Measurements from ENCODE around the gene TSKU. TPM values are rescaled to one million over a fixed set of nuclear protein-coding genes. Genes with fewer than 3 reads are reported as not detected.
A peak's percentile ranks its signal among the peaks of the same experiment; 100 is the strongest.

TSKU gene
- total and polyA plus RNA-seq, 4 experiments from 2014 or later = 0.13 TPM; not detected in 3

DNA sequence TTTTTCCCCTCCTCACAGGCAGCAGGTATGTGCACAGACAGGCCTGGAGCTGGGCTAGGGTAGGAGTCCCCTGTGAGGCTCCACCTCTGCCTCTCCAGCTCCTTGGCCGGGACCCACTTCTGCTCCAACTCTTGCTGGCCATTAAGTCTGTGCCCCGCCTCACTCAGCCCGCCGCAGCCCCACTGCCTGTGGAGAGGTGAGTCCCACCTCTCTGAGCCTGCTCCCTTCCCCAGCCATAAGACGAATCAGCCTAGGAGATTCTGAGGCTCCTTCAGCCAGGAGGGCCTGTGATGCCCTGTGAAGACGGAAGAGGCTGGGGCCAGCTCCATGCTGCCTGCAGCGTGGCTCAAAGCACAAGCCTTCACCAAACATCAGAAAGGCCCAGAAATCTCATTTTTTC lies 23.0 kb downstream of the TSKU start:
- Histone ChIP-seq H3K36me3 (ENCODE audit: insufficient read depth, low read length) (no peaks in the 10 kb centered on the region), H3K4me3 (ENCODE audit: low read length in 2 of 2) (no peak overlapping the region), H3K27me3 (ENCODE audit: insufficient read depth, low read length) (no peaks in the 10 kb centered on the region), H3K9me3 (ENCODE audit: control insufficient read depth in 1 of 2, low read length in 2 of 2) (no peaks in the 10 kb centered on the region), H3K27ac (ENCODE audit: low read depth, low read length) (no peak overlapping the region), H3K4me1 (ENCODE audit: insufficient read depth, low read length) (peaks cover 5% of the 10 kb centered on the region)
- CTCF ChIA-PET (ENCODE audit: partially characterized antibody) = interaction anchor here (1.1 to 9.6 kb wide), 3 partner anchors 11 to 113 kb away, joined by 3 to 166 read pairs (median 19); no protein-coding TSS in a partner anchor
- H3K27me3 Mint-ChIP-seq = peaks cover 6 to 21% of the 10 kb centered on the region in 2 donors
- no peaks in the 10 kb centered on the region for H3K9me3 Mint-ChIP-seq
- DNase-seq = no peak
- POLR2A ChIA-PET (ENCODE audit: partially characterized antibody) = no interaction called here
- no peak overlapping the region for H3K4me3 Mint-ChIP-seq
- H3K27ac Mint-ChIP-seq = no peak overlapping the region
- H3K4me1 Mint-ChIP-seq = peaks cover 4 to 21% (median 10%) of the 10 kb centered on the region in 4 donors
- H3K36me3 Mint-ChIP-seq = no peaks in the 10 kb centered on the region
- intact Hi-C loops (cut with micrococcal nuclease) = loop anchor here (5.0 kb wide), 1 partner anchor 286 kb away; no protein-coding TSS in a partner anchor

DNA sequence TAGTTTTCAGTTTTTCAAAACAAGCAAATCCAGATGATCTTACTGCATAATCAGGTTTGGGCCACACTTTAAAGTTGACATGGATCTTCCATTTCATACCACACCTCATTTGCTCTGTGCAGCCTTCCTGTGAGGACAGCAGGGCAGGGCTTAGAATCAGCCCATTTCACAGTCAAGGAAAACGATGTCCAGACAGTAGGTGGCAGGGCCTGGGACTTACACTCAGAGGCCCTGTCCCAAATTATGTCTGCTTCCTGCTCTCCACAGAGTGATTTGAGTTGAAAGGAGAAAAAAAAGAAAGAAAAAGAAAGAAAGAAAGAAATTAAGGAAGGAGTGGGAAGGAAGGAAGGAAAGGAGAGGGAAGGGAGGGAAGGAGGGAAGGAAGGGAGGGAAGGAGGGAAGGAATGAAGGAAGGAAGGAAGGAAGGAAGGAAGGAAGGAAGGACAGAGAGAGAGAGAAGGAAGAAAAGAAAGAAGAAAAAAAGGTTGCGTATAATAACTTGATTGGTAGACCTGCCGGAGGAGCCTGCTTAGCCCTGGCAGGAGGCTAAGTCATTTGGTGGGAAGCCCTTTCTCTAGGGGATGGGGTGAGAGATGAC lies 23.6 kb downstream of the TSKU start:
- DNase-seq = no peak
- H3K27me3 Mint-ChIP-seq = peaks cover 6 to 21% of the 10 kb centered on the region in 2 donors

DNA sequence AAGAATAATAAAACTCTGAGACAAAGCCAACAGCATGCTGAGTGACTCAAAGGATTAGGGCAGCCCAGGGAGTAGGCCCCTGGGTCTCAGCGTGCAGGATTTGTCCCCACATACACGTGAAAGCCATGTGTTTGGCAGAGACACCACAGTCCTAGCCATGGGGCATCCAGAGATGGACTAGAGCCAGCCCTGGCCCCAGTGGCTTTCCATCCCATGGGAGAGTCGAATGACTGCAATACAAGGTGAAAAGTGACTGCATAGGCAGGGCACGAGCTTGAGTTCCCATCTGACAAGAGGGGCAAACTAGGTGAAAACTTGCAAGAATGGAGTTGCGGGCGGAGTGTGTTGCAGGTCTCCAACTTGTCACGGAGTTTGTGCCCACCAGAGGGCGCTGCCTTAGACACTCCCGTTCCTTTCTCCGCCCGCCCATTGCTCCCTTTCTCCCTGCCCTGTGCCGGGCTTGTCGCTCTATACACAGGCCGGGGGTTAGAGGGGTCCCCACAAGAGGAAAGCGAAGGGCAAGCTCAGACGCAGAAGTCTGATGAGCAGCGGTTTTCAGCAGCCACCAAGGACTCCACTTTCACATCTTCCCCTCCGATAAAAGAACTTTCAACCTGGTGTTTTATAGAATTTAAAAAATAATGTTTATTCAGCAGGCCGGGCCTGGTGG lies 24.2 kb downstream of the TSKU start:
- peaks cover 6 to 23% of the 10 kb centered on the region in 2 donors for H3K27me3 Mint-ChIP-seq
- ChIA-PET POLR2A (ENCODE audit: partially characterized antibody) (no interaction called here), CTCF (ENCODE audit: partially characterized antibody) (interaction anchor here (0.8 to 3.7 kb wide), 7 partner anchors 11 to 288 kb away, joined by 3 to 40 read pairs (median 3); no protein-coding TSS in a partner anchor)
- no peaks in the 10 kb centered on the region for H3K9me3 Mint-ChIP-seq
- intact Hi-C loops (cut with micrococcal nuclease) = loop anchor here (1.0 to 5.0 kb wide), 2 partner anchors 112 to 285 kb away; no protein-coding TSS in a partner anchor
- peak; percentile 25 to 57 (median 45) for DNase-seq
- peak overlapping the region in 1 of 8 donors; percentile 48 for H3K4me3 Mint-ChIP-seq
- no peak overlapping the region for H3K4me3 ChIP-seq (ENCODE audit: low read length in 2 of 2)
- H3K9me3 ChIP-seq (ENCODE audit: control insufficient read depth in 1 of 2, low read length in 2 of 2) = no peaks in the 10 kb centered on the region
- peaks cover 4 to 21% (median 10%) of the 10 kb centered on the region in 4 donors for H3K4me1 Mint-ChIP-seq
- H3K27ac Mint-ChIP-seq = no peak overlapping the region
- H3K27me3 ChIP-seq (ENCODE audit: insufficient read depth, low read length) = no peaks in the 10 kb centered on the region
- H3K4me1 ChIP-seq (ENCODE audit: insufficient read depth, low read length) = peaks cover 5% of the 10 kb centered on the region
- no peaks in the 10 kb centered on the region for H3K36me3 Mint-ChIP-seq
- H3K27ac ChIP-seq (ENCODE audit: low read depth, low read length) = no peak overlapping the region
- no peaks in the 10 kb centered on the region for H3K36me3 ChIP-seq (ENCODE audit: insufficient read depth, low read length)

More for the DNA sequence above, 23.6 kb downstream of the TSKU start:
- Mint-ChIP-seq H3K36me3 (no peaks in the 10 kb centered on the region), H3K4me3 (no peak overlapping the region), H3K4me1 (peaks cover 4 to 21% (median 10%) of the 10 kb centered on the region in 4 donors), H3K27ac (no peak overlapping the region), H3K9me3 (no peaks in the 10 kb centered on the region)
- intact Hi-C loops (cut with micrococcal nuclease) = loop anchor here (1.0 to 5.0 kb wide), 2 partner anchors 113 to 286 kb away; no protein-coding TSS in a partner anchor
- H3K27me3 ChIP-seq (ENCODE audit: insufficient read depth, low read length) = no peaks in the 10 kb centered on the region
- H3K36me3 ChIP-seq (ENCODE audit: insufficient read depth, low read length) = no peaks in the 10 kb centered on the region
- ChIA-PET POLR2A (ENCODE audit: partially characterized antibody) (no interaction called here), CTCF (ENCODE audit: partially characterized antibody) (interaction anchor here (0.8 to 3.7 kb wide), 6 partner anchors 11 to 288 kb away, joined by 3 to 40 read pairs (median 4); no protein-coding TSS in a partner anchor)
- peaks cover 5% of the 10 kb centered on the region for H3K4me1 ChIP-seq (ENCODE audit: insufficient read depth, low read length)
- no peak overlapping the region for H3K27ac ChIP-seq (ENCODE audit: low read depth, low read length)
- no peak overlapping the region for H3K4me3 ChIP-seq (ENCODE audit: low read length in 2 of 2)
- H3K9me3 ChIP-seq (ENCODE audit: control insufficient read depth in 1 of 2, low read length in 2 of 2) = no peaks in the 10 kb centered on the region

DNA sequence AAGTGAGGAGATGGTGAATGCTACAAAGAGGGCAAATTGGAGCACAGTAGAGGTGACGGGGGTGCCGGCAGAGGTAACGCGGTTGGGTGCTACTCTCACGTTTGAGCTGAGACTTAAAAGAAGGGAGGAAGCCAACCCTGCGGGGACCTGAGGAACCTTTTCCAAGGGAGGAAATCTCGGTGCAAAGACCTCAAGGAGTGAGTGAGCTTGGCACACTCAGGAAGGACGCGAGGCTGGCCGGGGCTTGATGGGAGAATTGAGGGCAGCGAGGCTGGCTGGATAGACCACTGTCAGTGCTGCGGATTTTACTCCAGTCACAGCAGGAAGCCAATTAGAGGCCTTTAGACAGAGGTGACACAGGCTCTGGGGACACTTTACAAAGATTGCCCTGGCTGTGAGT lies 25.0 kb downstream of the TSKU start:
- DNase-seq = no peak
- H3K36me3 Mint-ChIP-seq = no peaks in the 10 kb centered on the region
- POLR2A ChIA-PET (ENCODE audit: partially characterized antibody) = no interaction called here
- Histone ChIP-seq H3K27me3 (ENCODE audit: insufficient read depth, low read length) (no peaks in the 10 kb centered on the region), H3K4me3 (ENCODE audit: low read length in 2 of 2) (no peak overlapping the region), H3K27ac (ENCODE audit: low read depth, low read length) (no peak overlapping the region), H3K36me3 (ENCODE audit: insufficient read depth, low read length) (no peaks in the 10 kb centered on the region), H3K4me1 (ENCODE audit: insufficient read depth, low read length) (peaks cover 5% of the 10 kb centered on the region), H3K9me3 (ENCODE audit: control insufficient read depth in 1 of 2, low read length in 2 of 2) (no peaks in the 10 kb centered on the region)
- H3K27me3 Mint-ChIP-seq = peaks cover 6 to 24% of the 10 kb centered on the region in 2 donors
- no peaks in the 10 kb centered on the region for H3K9me3 Mint-ChIP-seq
- CTCF ChIA-PET (ENCODE audit: partially characterized antibody) = interaction anchor here (0.7 to 3.7 kb wide), 7 partner anchors 9 to 283 kb away, joined by 3 to 40 read pairs (median 3); no protein-coding TSS in a partner anchor
- no peak overlapping the region for H3K27ac Mint-ChIP-seq
- H3K4me3 Mint-ChIP-seq = no peak overlapping the region
- peaks cover 4 to 21% (median 10%) of the 10 kb centered on the region in 4 donors for H3K4me1 Mint-ChIP-seq
- intact Hi-C loops (cut with micrococcal nuclease) = loop anchor here (5.0 kb wide), 1 partner anchor 284 kb away; no protein-coding TSS in a partner anchor

DNA sequence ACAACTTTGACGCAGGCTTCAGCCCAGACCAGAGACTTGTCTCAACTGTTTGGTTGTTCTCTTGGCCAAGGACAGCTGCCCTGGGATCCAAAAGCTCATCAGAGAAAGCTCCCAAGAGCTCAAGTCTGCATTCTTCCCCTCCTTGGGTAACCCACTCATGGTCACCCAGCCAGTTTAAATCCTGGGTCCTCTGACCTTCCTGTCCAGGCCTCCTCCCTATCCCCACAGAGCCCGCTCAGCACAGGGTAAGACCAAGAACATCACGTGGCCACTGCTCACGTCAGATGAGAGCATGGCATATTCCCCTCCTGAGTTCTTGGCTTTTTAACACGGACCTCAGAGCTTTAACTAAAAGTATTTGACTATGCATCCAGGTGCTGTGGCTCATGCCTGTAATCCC lies 25.8 kb downstream of the TSKU start:
- H3K27ac ChIP-seq (ENCODE audit: low read depth, low read length) = no peak overlapping the region
- Mint-ChIP-seq H3K27ac (no peak overlapping the region), H3K4me3 (no peak overlapping the region), H3K27me3 (peaks cover 6 to 18% of the 10 kb centered on the region in 2 donors), H3K4me1 (peaks cover 2 to 13% (median 8%) of the 10 kb centered on the region in 4 donors), H3K36me3 (no peaks in the 10 kb centered on the region), H3K9me3 (peaks cover 0 to under 1% (median 0%) of the 10 kb centered on the region in 8 donors)
- intact Hi-C loops (cut with micrococcal nuclease) = loop anchor here (5.0 kb wide), 1 partner anchor 283 kb away; no protein-coding TSS in a partner anchor
- no peak for DNase-seq
- H3K36me3 ChIP-seq (ENCODE audit: insufficient read depth, low read length) = no peaks in the 10 kb centered on the region
- H3K4me3 ChIP-seq (ENCODE audit: low read length in 2 of 2) = no peak overlapping the region
- CTCF ChIA-PET (ENCODE audit: partially characterized antibody) = interaction anchor here (0.6 to 3.7 kb wide), 4 partner anchors 9 to 282 kb away, joined by 3 to 40 read pairs (median 8); no protein-coding TSS in a partner anchor
- POLR2A ChIA-PET (ENCODE audit: partially characterized antibody) = no interaction called here
- H3K9me3 ChIP-seq (ENCODE audit: control insufficient read depth in 1 of 2, low read length in 2 of 2) = no peaks in the 10 kb centered on the region
- H3K27me3 ChIP-seq (ENCODE audit: insufficient read depth, low read length) = no peaks in the 10 kb centered on the region
- H3K4me1 ChIP-seq (ENCODE audit: insufficient read depth, low read length) = peaks cover 5% of the 10 kb centered on the region

DNA sequence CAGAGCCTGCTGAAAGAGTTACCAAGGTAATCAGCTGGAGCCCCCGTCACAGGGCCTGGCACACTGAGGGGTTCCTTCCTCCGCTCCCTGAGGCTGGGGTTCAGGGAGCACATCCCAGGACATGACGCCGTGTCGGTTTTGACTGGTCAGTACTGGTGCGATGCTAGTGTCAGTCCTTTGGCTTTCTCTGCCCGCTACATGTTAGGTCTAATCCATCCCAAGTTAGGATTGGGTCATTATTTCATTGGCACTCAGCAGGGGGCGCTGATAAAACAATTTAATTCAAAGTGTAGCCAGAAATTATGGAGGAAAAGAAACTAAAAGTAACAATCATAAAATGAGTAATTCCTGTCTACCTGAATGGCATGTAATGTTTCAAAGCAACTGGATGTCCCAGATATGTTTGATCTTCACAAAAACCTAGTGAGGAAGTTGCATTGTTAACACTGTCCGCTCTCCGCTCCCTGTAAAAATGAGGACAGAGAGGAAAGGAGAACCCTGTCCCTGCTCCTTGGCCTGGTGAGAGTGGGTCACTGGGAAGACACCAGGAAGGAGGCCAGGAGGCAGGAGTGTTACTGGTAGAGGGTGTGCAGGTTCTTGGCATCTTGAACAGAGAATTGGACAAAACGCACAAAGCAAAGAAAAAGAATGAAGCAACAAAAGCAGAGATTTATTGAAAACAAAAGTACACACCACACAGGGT lies 27.1 kb downstream of the TSKU start:
- intact Hi-C loops (cut with micrococcal nuclease) = no loop called here
- no peaks in the 10 kb centered on the region for H3K36me3 ChIP-seq (ENCODE audit: insufficient read depth, low read length)
- ChIA-PET CTCF (ENCODE audit: partially characterized antibody) (interaction anchor here (1.0 to 3.7 kb wide), 4 partner anchors 8 to 281 kb away, joined by 3 to 40 read pairs (median 8); no protein-coding TSS in a partner anchor), POLR2A (ENCODE audit: partially characterized antibody) (no interaction called here)
- peaks cover 6 to 9% of the 10 kb centered on the region in 2 donors for H3K27me3 Mint-ChIP-seq
- peaks cover under 1 to 5% (median 4%) of the 10 kb centered on the region in 4 donors for H3K4me1 Mint-ChIP-seq
- H3K27ac ChIP-seq (ENCODE audit: low read depth, low read length) = no peak overlapping the region
- H3K4me3 Mint-ChIP-seq = no peak overlapping the region
- no peak overlapping the region for H3K4me3 ChIP-seq (ENCODE audit: low read length in 2 of 2)
- DNase-seq = peak in 1 of 5 donors; percentile 10
- H3K4me1 ChIP-seq (ENCODE audit: insufficient read depth, low read length) = peaks cover 5% of the 10 kb centered on the region
- H3K27me3 ChIP-seq (ENCODE audit: insufficient read depth, low read length) = no peaks in the 10 kb centered on the region
- no peaks in the 10 kb centered on the region for H3K9me3 ChIP-seq (ENCODE audit: control insufficient read depth in 1 of 2, low read length in 2 of 2)
- H3K27ac Mint-ChIP-seq = peak overlapping the region in 2 of 7 donors; percentile 5 to 69
- H3K36me3 Mint-ChIP-seq = peaks cover 0 to under 1% of the 10 kb centered on the region in 2 donors
- H3K9me3 Mint-ChIP-seq = peaks cover 0 to 11% (median 2%) of the 10 kb centered on the region in 8 donors
